HepG2 (cell line): Measurements from ENCODE around the gene ITGA2. TPM values are rescaled to one million over a fixed set of nuclear protein-coding genes. Genes with fewer than 3 reads are reported as not detected.

ENCODE experiments used
- ATAC-seq: fragments of 200-7000 bp; cut with Tn5 transposase; 3 replicates; pipeline ENCODE4 v1.9.1; 2020; ENCODE audit warnings: mild to moderate bottlenecking, moderate library complexity
- BruUV-seq: library from RNA; stranded (reverse); fragments of 400-500 nt; replicated peaks from 2 replicates; lab custom pipeline; 2021; lab: Mats Ljungman, UMichigan
- CTCF ChIA-PET: fragments of 300-600 bp; formaldehyde crosslinking; extraction: SDS; loops from one replicate; lab custom pipeline; 2021; ENCODE audit warnings: low total read pairs, inconsistent platforms, low intra/inter-chr PET ratio; lab: Yijun Ruan, JAX
- POLR2A ChIA-PET: fragments of 350-600 bp; sonication (Branson Sonifier 250); formaldehyde crosslinking; loops from one replicate; lab custom pipeline; 2020; ENCODE audit warnings: antibody characterized with exemption, inconsistent platforms; lab: Yijun Ruan, JAX
- DNase-seq: peaks from one replicate; pipeline ENCODE4 v3.0.0-alpha.2; 2015; ENCODE audit warnings: low spot score
- FAIRE-seq: peaks from 3 replicates; lab custom pipeline; 2011; peaks lifted over from hg19 to GRCh38; lab: Jason Lieb, UNC
- H2AFZ ChIP-seq: one replicate; pipeline ENCODE4 v1.6.1; 2011; ENCODE audit warnings: low read length, inconsistent platforms
- H3K27ac ChIP-seq: fragments of 300-600 bp; 3 replicates; pipeline ENCODE4 v1.8.0; 2011; ENCODE audit warnings: mixed run types, mild to moderate bottlenecking, mixed read lengths, low read length, inconsistent platforms; ENCODE audit not compliant: insufficient read depth; ENCODE audit errors: extremely low read length
- H3K27me3 ChIP-seq, 2 experiments: fragments of 200-600 bp in 1 of 2; 2 replicates in 1 of 2; 3 replicates in 1 of 2; pipeline versions ENCODE4 v1.6.0 to v1.8.0; 2011; ENCODE audit warnings: low read length in 2 of 2, mild to moderate bottlenecking in 2 of 2, moderate library complexity in 2 of 2, inconsistent platforms in 1 of 2; ENCODE audit not compliant: insufficient read depth in 2 of 2, control insufficient read depth in 1 of 2
- H3K36me3 ChIP-seq, 2 experiments: fragments of 200-600 bp in 1 of 2; replicated peaks in 1 of 2; 2 replicates in 1 of 2; 3 replicates in 1 of 2; pipeline versions ENCODE4 v1.5.1 to v1.8.0; 2011; ENCODE audit warnings: low read length in 2 of 2, inconsistent platforms in 1 of 2; ENCODE audit not compliant: insufficient read depth in 2 of 2, control insufficient read depth in 1 of 2
- H3K4me1 ChIP-seq: 2 replicates; pipeline ENCODE4 v1.5.1; 2012; ENCODE audit warnings: low read length, inconsistent platforms; ENCODE audit not compliant: insufficient read depth
- H3K4me2 ChIP-seq: 2 replicates; pipeline ENCODE4 v1.6.0; 2011; ENCODE audit warnings: low read depth, low read length, inconsistent platforms
- H3K4me3 ChIP-seq, 3 experiments: fragments of 200-600 bp in 1 of 3; sonication (generic), shearing (Covaris generic) in 1 of 3; replicated peaks in 1 of 3; 2 replicates each; pipeline ENCODE4 v1.5.1; 2011 to 2016; ENCODE audit warnings: low read length in 3 of 3, inconsistent platforms in 2 of 3, low read depth in 2 of 3, mild to moderate bottlenecking in 2 of 3, control low read depth in 1 of 3, mixed read lengths in 1 of 3; ENCODE audit not compliant: insufficient read depth in 1 of 3
- H3K79me2 ChIP-seq: one replicate; pipeline ENCODE4 v1.6.1; 2011; ENCODE audit warnings: low read length, inconsistent platforms; ENCODE audit not compliant: insufficient read depth
- H3K9ac ChIP-seq: 2 replicates; pipeline ENCODE4 v1.6.0; 2011; ENCODE audit warnings: mild to moderate bottlenecking, low read depth, low read length, inconsistent platforms; ENCODE audit not compliant: insufficient read depth
- H3K9me3 ChIP-seq: 2 replicates; pipeline ENCODE4 v1.5.1; 2012; ENCODE audit warnings: mild to moderate bottlenecking, low read length
- H4K20me1 ChIP-seq: 2 replicates; pipeline ENCODE4 v1.6.0; 2011; ENCODE audit warnings: inconsistent platforms, mild to moderate bottlenecking, low read length, moderate library complexity; ENCODE audit not compliant: insufficient read depth
- CC2D1A ChIP-seq: sonication (generic); formaldehyde crosslinking; IDR thresholded peaks from 2 replicates; pipeline ENCODE4 v1.8.1; 2023; ENCODE audit warnings: mild to moderate bottlenecking, missing genetic modification reagents
- MAFF ChIP-seq: IDR thresholded peaks from 2 replicates; pipeline ENCODE4 v1.6.1; 2011; ENCODE audit warnings: low read depth, low read length, improper control_type of control experiment
- PHF8 ChIP-seq: sonication (generic); formaldehyde crosslinking; IDR thresholded peaks from 2 replicates; pipeline ENCODE4 v1.5.0; 2020; ENCODE audit warnings: missing genetic modification reagents
- PPARG ChIP-seq: conservative IDR thresholded peaks from 2 replicates; pipeline ENCODE4 v1.6.1; 2016; ENCODE audit warnings: missing biosample characterization, missing genetic modification reagents
- SOX5 ChIP-seq: IDR thresholded peaks from 2 replicates; pipeline ENCODE4 v1.6.1; 2016; ENCODE audit warnings: borderline replicate concordance
- TBX3 ChIP-seq: fragments of 450-650 bp; IDR thresholded peaks from 2 replicates; pipeline ENCODE4 v1.6.1; 2017; ENCODE audit warnings: antibody characterized with exemption, mild to moderate bottlenecking, inconsistent platforms, borderline replicate concordance
- ZNF576 ChIP-seq: sonication (generic); formaldehyde crosslinking; IDR thresholded peaks from 2 replicates; pipeline ENCODE4 v1.4.0; 2020; ENCODE audit warnings: mild to moderate bottlenecking, missing genetic modification reagents
- WGBS: methylation state at CpG from one replicate; pipeline ENCODE4 v1.1.6; 2017; ENCODE audit warnings: low lambda C conversion rate; 5-methylcytosine and 5-hydroxymethylcytosine counted together
- in situ Hi-C: cut with HindIII; loops from 2 replicates; pipeline ENCODE4 v1.10.0; 2017; ENCODE audit warnings: low pct_unique_long_range_greater_than_20kb; ENCODE audit not compliant: extremely low pct_ligation_motif_present
- intact Hi-C: fragments of 100-400 bp; cut with micrococcal nuclease; formaldehyde crosslinking; loops from one replicate; pipeline ENCODE4 v1.10.0; 2022; ENCODE audit not compliant: unreplicated experiment
- polyA plus RNA-seq, 8 experiments: library from polyadenylated mRNA; depleted of rRNA in 3 of 8; stranded (reverse) in 7 of 8; unstranded in 1 of 8; fragments of >200 nt; fragmentation: Illumina TruSeq in 4 of 8; extraction: Trizol in 4 of 8; gene quantifications; 2 replicates each; pipeline versions ENCODE4 v1.2.1 to v1.2.3, GENCODE V29; 2011 to 2016; ENCODE audit warnings: low read depth in 4 of 8, missing spikeins in 1 of 8, mixed read lengths in 1 of 8; ENCODE audit not compliant: insufficient read depth in 1 of 8
- total RNA-seq, 5 experiments: library from RNA; depleted of rRNA; stranded (reverse); fragments of >200 nt; fragmentation: Illumina TruSeq; extraction: Trizol; gene quantifications; 2 replicates each; pipeline ENCODE4 v1.2.3, GENCODE V29; 2016; ENCODE audit warnings: low read depth in 1 of 5
- TF ChIP-seq, protein P1 (sequence below): sonication (generic); formaldehyde crosslinking; IDR thresholded peaks from 2 replicates; pipeline ENCODE4 v1.5.1; 2020; ENCODE audit warnings: mild to moderate bottlenecking, missing genetic modification reagents, borderline replicate concordance
- TF ChIP-seq, protein P2 (sequence below): sonication (generic); formaldehyde crosslinking; IDR thresholded peaks from 2 replicates; pipeline ENCODE4 v1.4.0; 2020; ENCODE audit warnings: missing genetic modification reagents, borderline replicate concordance
- TF ChIP-seq, protein P3 (sequence below): sonication (generic); formaldehyde crosslinking; IDR thresholded peaks from 2 replicates; pipeline ENCODE4 v1.5.1; 2020; ENCODE audit warnings: mild to moderate bottlenecking, moderate library complexity, missing genetic modification reagents

The ITGA2 gene
- total and polyA plus RNA-seq, 2 of the 13 experiments (the other 11 are each of a cell fraction or from before 2014, with no cell fraction given), result 15.8 to 58.3 TPM

DNA sequence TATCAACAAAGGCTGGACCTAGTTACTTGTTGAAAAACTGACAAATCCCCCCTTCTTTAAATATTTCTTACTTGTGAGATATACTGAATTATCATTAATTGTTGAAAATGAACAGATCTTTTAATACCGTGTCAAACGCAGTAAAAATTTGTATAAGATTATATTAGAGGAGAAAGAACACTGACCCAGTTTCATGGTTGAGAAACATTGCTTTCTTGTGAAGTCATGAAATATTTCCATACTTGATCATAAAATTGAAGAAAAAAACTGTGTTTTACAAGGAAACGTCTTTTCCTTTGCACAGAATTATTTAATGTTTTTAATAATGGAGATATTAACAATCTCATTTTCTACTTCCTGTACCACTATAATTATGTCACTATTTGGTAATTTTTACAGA is 74.6 kb downstream of the ITGA2 start (continued):
- TF ChIP-seq, protein P1, sequence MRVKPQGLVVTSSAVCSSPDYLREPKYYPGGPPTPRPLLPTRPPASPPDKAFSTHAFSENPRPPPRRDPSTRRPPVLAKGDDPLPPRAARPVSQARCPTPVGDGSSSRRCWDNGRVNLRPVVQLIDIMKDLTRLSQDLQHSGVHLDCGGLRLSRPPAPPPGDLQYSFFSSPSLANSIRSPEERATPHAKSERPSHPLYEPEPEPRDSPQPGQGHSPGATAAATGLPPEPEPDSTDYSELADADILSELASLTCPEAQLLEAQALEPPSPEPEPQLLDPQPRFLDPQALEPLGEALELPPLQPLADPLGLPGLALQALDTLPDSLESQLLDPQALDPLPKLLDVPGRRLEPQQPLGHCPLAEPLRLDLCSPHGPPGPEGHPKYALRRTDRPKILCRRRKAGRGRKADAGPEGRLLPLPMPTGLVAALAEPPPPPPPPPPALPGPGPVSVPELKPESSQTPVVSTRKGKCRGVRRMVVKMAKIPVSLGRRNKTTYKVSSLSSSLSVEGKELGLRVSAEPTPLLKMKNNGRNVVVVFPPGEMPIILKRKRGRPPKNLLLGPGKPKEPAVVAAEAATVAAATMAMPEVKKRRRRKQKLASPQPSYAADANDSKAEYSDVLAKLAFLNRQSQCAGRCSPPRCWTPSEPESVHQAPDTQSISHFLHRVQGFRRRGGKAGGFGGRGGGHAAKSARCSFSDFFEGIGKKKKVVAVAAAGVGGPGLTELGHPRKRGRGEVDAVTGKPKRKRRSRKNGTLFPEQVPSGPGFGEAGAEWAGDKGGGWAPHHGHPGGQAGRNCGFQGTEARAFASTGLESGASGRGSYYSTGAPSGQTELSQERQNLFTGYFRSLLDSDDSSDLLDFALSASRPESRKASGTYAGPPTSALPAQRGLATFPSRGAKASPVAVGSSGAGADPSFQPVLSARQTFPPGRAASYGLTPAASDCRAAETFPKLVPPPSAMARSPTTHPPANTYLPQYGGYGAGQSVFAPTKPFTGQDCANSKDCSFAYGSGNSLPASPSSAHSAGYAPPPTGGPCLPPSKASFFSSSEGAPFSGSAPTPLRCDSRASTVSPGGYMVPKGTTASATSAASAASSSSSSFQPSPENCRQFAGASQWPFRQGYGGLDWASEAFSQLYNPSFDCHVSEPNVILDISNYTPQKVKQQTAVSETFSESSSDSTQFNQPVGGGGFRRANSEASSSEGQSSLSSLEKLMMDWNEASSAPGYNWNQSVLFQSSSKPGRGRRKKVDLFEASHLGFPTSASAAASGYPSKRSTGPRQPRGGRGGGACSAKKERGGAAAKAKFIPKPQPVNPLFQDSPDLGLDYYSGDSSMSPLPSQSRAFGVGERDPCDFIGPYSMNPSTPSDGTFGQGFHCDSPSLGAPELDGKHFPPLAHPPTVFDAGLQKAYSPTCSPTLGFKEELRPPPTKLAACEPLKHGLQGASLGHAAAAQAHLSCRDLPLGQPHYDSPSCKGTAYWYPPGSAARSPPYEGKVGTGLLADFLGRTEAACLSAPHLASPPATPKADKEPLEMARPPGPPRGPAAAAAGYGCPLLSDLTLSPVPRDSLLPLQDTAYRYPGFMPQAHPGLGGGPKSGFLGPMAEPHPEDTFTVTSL (CRISPR knock-in tag), result no peak
- no peak for TF ChIP-seq CC2D1A (CRISPR knock-in tag)
- TF ChIP-seq, all 625 proteins: peak for 0

DNA sequence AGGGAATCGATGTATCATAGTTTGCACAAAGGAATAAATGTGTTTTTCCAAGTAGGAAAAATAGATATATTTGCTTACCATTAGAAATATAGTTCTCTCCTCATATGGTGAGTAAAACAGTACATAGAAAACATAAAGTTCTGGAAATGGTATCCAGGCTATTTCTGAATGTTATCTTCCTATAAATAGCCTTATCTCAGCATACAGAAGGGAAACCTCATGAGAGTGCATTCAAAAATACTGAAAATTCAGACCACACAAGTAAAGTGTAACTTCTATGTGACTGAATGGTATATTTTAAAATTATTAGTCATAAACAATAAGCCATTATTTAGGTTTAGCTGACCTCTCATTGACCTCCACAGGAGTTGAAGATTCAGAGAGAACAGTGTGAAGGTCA is 76.9 kb downstream of the ITGA2 start:
- in situ Hi-C loops (no loop called here), intact Hi-C loops (no loop called here)
- Histone ChIP-seq H4K20me1 (no peaks in the 10 kb centered on the region), H3K9me3 (no peaks in the 10 kb centered on the region), H3K27me3 (no peaks in the 10 kb centered on the region), H3K4me1 (0 out of 2 replicates have a peak, but pooled peaks cover 4% of the 10 kb centered on the region), H3K79me2 (no peaks in the 10 kb centered on the region), H2AFZ (no peak overlapping the region), H3K4me3 (no peak overlapping the region), H3K27ac (no peak overlapping the region), H3K36me3 (peaks cover 16 to 77% of the 10 kb centered on the region in 2 experiments), H3K4me2 (no peak overlapping the region), H3K9ac (no peak overlapping the region)
- no TSS peak for BruUV-seq
- 100% methylated on average over 1 of the region's 1 CpG for WGBS
- ChIA-PET CTCF (no interaction called here), POLR2A (no interaction called here)
- no peak for DNase-seq
- TF ChIP-seq, protein P2, sequence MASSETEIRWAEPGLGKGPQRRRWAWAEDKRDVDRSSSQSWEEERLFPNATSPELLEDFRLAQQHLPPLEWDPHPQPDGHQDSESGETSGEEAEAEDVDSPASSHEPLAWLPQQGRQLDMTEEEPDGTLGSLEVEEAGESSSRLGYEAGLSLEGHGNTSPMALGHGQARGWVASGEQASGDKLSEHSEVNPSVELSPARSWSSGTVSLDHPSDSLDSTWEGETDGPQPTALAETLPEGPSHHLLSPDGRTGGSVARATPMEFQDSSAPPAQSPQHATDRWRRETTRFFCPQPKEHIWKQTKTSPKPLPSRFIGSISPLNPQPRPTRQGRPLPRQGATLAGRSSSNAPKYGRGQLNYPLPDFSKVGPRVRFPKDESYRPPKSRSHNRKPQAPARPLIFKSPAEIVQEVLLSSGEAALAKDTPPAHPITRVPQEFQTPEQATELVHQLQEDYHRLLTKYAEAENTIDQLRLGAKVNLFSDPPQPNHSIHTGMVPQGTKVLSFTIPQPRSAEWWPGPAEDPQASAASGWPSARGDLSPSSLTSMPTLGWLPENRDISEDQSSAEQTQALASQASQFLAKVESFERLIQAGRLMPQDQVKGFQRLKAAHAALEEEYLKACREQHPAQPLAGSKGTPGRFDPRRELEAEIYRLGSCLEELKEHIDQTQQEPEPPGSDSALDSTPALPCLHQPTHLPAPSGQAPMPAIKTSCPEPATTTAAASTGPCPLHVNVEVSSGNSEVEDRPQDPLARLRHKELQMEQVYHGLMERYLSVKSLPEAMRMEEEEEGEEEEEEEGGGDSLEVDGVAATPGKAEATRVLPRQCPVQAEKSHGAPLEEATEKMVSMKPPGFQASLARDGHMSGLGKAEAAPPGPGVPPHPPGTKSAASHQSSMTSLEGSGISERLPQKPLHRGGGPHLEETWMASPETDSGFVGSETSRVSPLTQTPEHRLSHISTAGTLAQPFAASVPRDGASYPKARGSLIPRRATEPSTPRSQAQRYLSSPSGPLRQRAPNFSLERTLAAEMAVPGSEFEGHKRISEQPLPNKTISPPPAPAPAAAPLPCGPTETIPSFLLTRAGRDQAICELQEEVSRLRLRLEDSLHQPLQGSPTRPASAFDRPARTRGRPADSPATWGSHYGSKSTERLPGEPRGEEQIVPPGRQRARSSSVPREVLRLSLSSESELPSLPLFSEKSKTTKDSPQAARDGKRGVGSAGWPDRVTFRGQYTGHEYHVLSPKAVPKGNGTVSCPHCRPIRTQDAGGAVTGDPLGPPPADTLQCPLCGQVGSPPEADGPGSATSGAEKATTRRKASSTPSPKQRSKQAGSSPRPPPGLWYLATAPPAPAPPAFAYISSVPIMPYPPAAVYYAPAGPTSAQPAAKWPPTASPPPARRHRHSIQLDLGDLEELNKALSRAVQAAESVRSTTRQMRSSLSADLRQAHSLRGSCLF (CRISPR knock-in tag), result no peak
- no peak for TF ChIP-seq ZNF576 (CRISPR knock-in tag)
- TF ChIP-seq MAFF, result no peak
- TF ChIP-seq PHF8 (CRISPR knock-in tag), result no peak
- no peak for TF ChIP-seq TBX3
- TF ChIP-seq, protein P3, sequence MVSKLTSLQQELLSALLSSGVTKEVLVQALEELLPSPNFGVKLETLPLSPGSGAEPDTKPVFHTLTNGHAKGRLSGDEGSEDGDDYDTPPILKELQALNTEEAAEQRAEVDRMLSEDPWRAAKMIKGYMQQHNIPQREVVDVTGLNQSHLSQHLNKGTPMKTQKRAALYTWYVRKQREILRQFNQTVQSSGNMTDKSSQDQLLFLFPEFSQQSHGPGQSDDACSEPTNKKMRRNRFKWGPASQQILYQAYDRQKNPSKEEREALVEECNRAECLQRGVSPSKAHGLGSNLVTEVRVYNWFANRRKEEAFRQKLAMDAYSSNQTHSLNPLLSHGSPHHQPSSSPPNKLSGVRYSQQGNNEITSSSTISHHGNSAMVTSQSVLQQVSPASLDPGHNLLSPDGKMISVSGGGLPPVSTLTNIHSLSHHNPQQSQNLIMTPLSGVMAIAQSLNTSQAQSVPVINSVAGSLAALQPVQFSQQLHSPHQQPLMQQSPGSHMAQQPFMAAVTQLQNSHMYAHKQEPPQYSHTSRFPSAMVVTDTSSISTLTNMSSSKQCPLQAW, result no peak
- TF ChIP-seq SOX5, result no peak
- TF ChIP-seq PPARG (CRISPR knock-in tag), result no peak
- no peak for ATAC-seq
- no peak for FAIRE-seq
